Mesenteric fat pad (tissue), 1 donor: ENCODE data around the gene BCL10. TPM values are rescaled to one million over a fixed set of nuclear protein-coding genes. Genes with fewer than 3 reads are reported as not detected.

Source experiments
- DNase-seq: peaks from one replicate; pipeline ENCODE4 v3.0.0-alpha.2; 2020; ENCODE audit warnings: low spot score
- total RNA-seq: library from RNA; stranded (reverse); fragmentation: NEBNext Ultra II Directional; extraction: Animal tissue kit (Norgen Biotek cat#: 25700); gene quantifications from one replicate; pipeline ENCODE4 v1.2.1, GENCODE V29; 2021
- donor health status: DM: yes; HTN: yes; CAD: no.

The BCL10 gene
- total RNA-seq, 1 donor from 2014 or later = 22.2 TPM

GRCh38 chr1:85224734-85225623 is 51.5 kb downstream of the BCL10 start:
- no peak for DNase-seq

GRCh38 chr1:85224295-85224694 is 52.1 kb downstream of the BCL10 start:
- DNase-seq = no peak

GRCh38 chr1:85223334-85223733 is 53.1 kb downstream of the BCL10 start:
- no peak for DNase-seq

DNA sequence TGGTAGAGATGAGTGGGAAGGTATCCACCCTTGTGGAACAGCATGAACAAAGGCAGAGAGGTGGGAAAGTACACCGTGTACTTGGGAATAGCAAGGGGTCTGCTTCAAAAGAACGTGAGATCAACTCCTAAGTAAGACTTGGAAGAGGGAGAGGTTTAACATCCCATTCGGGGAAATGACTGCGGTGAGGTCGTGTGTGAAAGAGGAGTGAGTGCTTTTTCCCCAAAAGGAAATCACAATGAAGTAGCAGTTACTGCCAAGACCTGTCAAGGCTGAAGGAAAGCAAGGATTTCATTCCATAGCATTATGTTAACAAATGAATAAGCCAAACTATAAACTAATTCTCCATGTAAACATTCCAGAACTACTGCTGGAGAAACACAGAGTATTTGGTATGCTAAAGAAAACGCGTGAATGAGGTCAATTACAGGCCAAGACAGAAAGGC is 55.7 kb downstream of the BCL10 start:
- no peak for DNase-seq

DNA sequence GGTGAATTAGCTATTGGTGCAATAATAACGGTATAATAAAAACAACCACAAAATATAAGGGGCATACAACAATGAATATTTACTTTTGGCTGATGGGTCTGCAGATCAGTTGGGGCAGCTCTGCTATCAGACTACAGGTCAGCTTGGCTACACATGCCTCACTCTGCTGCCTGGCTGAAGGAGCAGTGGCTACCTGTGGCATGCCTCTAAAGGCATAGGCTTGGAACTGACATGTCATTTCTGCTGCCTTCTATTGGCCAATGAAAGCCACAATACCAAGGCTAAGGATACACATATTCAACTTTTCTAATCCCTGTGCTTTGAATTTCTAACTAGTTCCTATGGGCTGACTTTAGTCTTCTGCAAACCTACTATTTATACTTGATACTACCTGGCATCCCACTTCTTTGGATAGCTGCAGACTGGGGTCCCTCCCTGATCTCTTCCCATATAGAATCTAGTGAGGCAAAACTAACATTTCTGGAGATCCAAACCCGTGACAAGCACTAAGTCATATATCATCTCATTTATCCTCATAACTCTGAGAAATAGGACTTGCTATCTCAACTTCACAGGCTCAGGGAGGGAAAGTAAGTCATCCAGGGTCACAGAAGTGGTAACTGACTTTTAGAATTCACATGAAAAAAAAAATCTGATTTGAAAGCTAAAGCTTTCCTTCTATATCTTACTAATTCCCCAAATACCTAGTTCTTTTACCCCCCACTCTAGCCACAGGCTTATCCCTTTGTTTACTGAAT is 56.4 kb downstream of the BCL10 start:
- DNase-seq = no peak

DNA sequence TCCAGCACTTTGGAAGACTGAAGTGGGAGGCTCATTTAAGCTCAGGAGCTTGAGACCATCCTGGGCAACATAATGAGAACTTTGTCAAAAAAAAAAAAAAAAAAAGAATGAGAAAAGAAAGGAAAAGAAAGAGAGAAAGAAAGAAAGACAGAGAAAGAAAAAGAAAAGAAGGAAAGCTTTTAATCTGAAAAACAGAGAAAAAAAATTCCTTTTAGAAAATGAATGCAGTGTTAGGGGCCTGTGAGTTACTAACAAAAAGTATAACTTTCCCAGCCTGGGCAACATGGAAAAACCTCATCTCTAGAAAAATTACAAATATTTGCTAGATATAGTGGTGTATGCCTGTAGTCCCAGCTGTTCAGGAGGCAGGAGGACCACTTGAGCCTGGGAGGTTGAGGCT is 59.7 kb downstream of the BCL10 start:
- no peak for DNase-seq

Other genes starting within 250 kb of the BCL10 start
- gene MCOLN3, start 228.1 kb downstream of the BCL10 start, total RNA-seq = 3.8 TPM
- gene SYDE2, start 75.6 kb downstream of the BCL10 start, total RNA-seq = 9.3 TPM
- 18.5 TPM for gene C1orf52, start 17.0 kb downstream of the BCL10 start, total RNA-seq
- gene DDAH1, start 188.5 kb upstream of the BCL10 start, total RNA-seq = 15.4 TPM